SK-N-MC (cell line): Measurements from ENCODE around the gene KLHL11.

ENCODE experiments used
- EZH2 ChIP-seq: fragments of 200-600 bp; sonication (generic); IDR thresholded peaks from one replicate; pipeline ENCODE4 v1.6.1; 2017; ENCODE audit warnings: antibody characterized with exemption
- POLR2AphosphoS5 ChIP-seq: IDR thresholded peaks from 2 replicates; pipeline ENCODE4 v1.6.1; 2012; ENCODE audit warnings: mild to moderate bottlenecking, low read depth, low read length, borderline replicate concordance

DNA sequence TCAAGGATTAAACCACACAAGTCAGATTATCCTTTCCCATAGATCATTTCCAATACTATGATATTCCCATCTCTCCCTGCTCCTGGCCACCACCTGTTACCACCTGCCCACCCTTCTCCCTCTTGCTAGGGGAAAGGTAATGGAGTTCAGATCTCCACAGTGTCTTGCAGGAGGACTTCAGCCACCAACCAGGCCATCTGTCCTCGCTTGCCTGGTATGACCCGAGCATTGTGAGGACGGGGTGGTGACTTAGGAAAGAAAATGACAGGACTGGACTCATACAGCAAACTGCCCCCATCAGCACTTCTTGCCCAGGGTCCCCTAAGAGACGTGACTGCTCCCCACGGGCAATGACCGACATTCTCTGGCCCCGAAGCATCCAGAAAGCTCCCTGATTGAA, 41.6 kb downstream of the KLHL11 start:
- TF ChIP-seq POLR2AphosphoS5 = no peak
- TF ChIP-seq EZH2 = no peak
